ENCODE measurements around the gene PLPP1. TPM values are rescaled to one million over a fixed set of nuclear protein-coding genes. Genes with fewer than 3 reads are reported as not detected.

Gene PLPP1
- polyA plus RNA-seq, 3 donors = 0.87 to 1.5 (median 0.98) TPM

DNA sequence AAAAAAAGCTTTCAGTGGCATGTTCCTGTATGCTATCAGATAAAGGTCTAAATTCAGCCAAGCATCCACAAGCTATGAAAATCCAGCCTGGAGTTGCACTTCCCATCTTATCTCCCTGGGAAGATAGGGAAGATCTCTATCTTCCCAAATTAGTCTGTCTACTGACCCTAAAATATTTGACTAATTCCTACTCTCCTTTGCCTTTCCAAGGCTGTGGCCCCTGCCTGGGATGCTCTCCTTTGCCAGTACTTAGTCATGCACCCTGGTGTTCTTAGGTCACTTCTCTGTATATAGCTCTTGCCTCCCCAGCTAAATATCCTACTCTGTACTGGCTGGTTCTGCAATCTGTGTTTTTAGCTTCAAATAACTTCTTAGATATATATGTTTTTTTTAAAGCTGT is 44.0 kb upstream of the PLPP1 start:
- Histone ChIP-seq H3K36me3 (replicated peaks in 1 of 2; ENCODE audit: control insufficient read depth in 1 of 2, insufficient read depth in 2 of 2, low read length in 2 of 2) (no peaks in the 10 kb centered on the region), H2AFZ (ENCODE audit: insufficient read depth, low read depth, low read length, poor library complexity, severe bottlenecking) (no peak overlapping the region), H3K27me3 (ENCODE audit: control insufficient read depth in 2 of 2, insufficient read depth in 2 of 2, low read length in 2 of 2) (no peaks in the 10 kb centered on the region), H4K20me1 (ENCODE audit: insufficient read depth, low read length) (no peaks in the 10 kb centered on the region), H3K9ac (ENCODE audit: insufficient read depth, low read length, poor library complexity, severe bottlenecking) (no peak overlapping the region), H3K27ac (ENCODE audit: low read depth in 1 of 2, low read length in 2 of 2) (no peak overlapping the region), H3K9me3 (replicated peaks in 1 of 2; ENCODE audit: control insufficient read depth in 1 of 2, insufficient read depth in 1 of 2, low read length in 2 of 2) (no peaks in the 10 kb centered on the region), H3K4me3 (replicated peaks in 1 of 3; ENCODE audit: low read depth in 2 of 3, low read length in 3 of 3) (no peak overlapping the region), H3K79me2 (ENCODE audit: insufficient read depth, low read length) (no peaks in the 10 kb centered on the region), H3K4me2 (replicated peaks; ENCODE audit: extremely low read depth, low read length, poor library complexity, severe bottlenecking) (no peak overlapping the region), H3K4me1 (ENCODE audit: control insufficient read depth in 1 of 2, insufficient read depth in 2 of 2, low read length in 2 of 2) (peaks cover 4 to 7% of the 10 kb centered on the region in 2 donors)
- TF ChIP-seq, protein P1, sequence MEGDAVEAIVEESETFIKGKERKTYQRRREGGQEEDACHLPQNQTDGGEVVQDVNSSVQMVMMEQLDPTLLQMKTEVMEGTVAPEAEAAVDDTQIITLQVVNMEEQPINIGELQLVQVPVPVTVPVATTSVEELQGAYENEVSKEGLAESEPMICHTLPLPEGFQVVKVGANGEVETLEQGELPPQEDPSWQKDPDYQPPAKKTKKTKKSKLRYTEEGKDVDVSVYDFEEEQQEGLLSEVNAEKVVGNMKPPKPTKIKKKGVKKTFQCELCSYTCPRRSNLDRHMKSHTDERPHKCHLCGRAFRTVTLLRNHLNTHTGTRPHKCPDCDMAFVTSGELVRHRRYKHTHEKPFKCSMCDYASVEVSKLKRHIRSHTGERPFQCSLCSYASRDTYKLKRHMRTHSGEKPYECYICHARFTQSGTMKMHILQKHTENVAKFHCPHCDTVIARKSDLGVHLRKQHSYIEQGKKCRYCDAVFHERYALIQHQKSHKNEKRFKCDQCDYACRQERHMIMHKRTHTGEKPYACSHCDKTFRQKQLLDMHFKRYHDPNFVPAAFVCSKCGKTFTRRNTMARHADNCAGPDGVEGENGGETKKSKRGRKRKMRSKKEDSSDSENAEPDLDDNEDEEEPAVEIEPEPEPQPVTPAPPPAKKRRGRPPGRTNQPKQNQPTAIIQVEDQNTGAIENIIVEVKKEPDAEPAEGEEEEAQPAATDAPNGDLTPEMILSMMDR (IDR thresholded peaks at IDR 0.05) = no peak
- intact Hi-C loops (cut with micrococcal nuclease) = no loop called here
- H3K27me3 Mint-ChIP-seq (ENCODE audit: low read depth in 3 of 3) = peaks cover 1 to 2% (median 2%) of the 10 kb centered on the region in 3 donors
- no peak for DNase-seq
- no peaks in the 10 kb centered on the region for H3K36me3 Mint-ChIP-seq
- H3K27ac Mint-ChIP-seq = no peak overlapping the region
- peaks cover 17% of the 10 kb centered on the region for H3K4me1 Mint-ChIP-seq
- H3K4me3 Mint-ChIP-seq = no peak overlapping the region
- H3K9me3 Mint-ChIP-seq = no peaks in the 10 kb centered on the region

DNA sequence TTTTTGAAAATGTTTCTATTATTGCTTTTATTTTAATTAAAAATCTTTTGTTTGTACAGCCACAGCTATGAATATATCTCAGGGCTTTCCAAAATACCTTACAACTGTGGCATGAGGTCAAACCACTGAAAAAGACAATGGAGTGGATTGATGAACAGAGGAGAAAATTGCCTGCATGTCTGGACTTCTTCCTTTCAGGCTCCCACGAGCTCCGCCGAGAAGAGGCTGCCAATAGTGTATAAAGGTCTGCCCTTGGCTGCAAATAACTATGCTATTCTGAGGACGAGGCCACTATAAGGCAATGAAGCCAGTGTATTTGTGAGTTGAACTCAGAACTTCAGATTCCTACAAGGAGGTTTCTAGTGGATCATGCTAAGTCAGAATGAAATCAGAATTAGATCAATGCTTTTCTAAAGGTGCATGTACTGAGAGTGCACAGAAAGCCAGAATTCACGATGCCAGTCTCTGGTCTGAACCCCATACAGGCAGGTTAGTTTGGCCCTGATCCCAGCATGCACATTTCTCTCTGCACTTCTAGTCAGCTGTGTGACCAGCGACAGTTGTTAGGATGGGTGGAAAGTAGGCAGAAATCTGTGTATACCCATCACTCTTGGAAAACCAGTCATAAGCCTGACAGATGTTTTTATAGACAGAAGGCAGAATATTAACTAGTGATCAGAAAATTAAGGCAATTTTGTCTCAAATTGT is 42.7 kb upstream of the PLPP1 start:
- peaks cover 1 to 2% (median 2%) of the 10 kb centered on the region in 3 donors for H3K27me3 Mint-ChIP-seq (ENCODE audit: low read depth in 3 of 3)

More for the DNA sequence above, 42.7 kb upstream of the PLPP1 start:
- H2AFZ ChIP-seq (ENCODE audit: insufficient read depth, low read depth, low read length, poor library complexity, severe bottlenecking) = no peak overlapping the region
- no peaks in the 10 kb centered on the region for H3K79me2 ChIP-seq (ENCODE audit: insufficient read depth, low read length)
- Mint-ChIP-seq H3K27ac (no peak overlapping the region), H3K4me1 (peaks cover 16% of the 10 kb centered on the region), H3K9me3 (no peaks in the 10 kb centered on the region), H3K4me3 (no peak overlapping the region), H3K36me3 (no peaks in the 10 kb centered on the region)
- TF ChIP-seq, protein P1 (IDR thresholded peaks at IDR 0.05) = no peak
- H3K36me3 ChIP-seq (replicated peaks in 1 of 2; ENCODE audit: control insufficient read depth in 1 of 2, insufficient read depth in 2 of 2, low read length in 2 of 2) = no peaks in the 10 kb centered on the region
- 80% methylated on average over 1 of the region's 6 CpGs for WGBS (ENCODE audit: insufficient coverage)
- no peaks in the 10 kb centered on the region for H4K20me1 ChIP-seq (ENCODE audit: insufficient read depth, low read length)
- H3K4me3 ChIP-seq (replicated peaks in 1 of 3; ENCODE audit: low read depth in 2 of 3, low read length in 3 of 3) = no peak overlapping the region
- H3K9ac ChIP-seq (ENCODE audit: insufficient read depth, low read length, poor library complexity, severe bottlenecking) = no peak overlapping the region
- peaks cover 4 to 7% of the 10 kb centered on the region in 2 donors for H3K4me1 ChIP-seq (ENCODE audit: control insufficient read depth in 1 of 2, insufficient read depth in 2 of 2, low read length in 2 of 2)
- no peaks in the 10 kb centered on the region for H3K9me3 ChIP-seq (replicated peaks in 1 of 2; ENCODE audit: control insufficient read depth in 1 of 2, insufficient read depth in 1 of 2, low read length in 2 of 2)
- no peak overlapping the region for H3K4me2 ChIP-seq (replicated peaks; ENCODE audit: extremely low read depth, low read length, poor library complexity, severe bottlenecking)
- no peak overlapping the region for H3K27ac ChIP-seq (ENCODE audit: low read depth in 1 of 2, low read length in 2 of 2)
- no peaks in the 10 kb centered on the region for H3K27me3 ChIP-seq (ENCODE audit: control insufficient read depth in 2 of 2, insufficient read depth in 2 of 2, low read length in 2 of 2)
- intact Hi-C loops (cut with micrococcal nuclease) = no loop called here
- DNase-seq = no peak
